ENCODE results near the gene DSTYK.

DNA sequence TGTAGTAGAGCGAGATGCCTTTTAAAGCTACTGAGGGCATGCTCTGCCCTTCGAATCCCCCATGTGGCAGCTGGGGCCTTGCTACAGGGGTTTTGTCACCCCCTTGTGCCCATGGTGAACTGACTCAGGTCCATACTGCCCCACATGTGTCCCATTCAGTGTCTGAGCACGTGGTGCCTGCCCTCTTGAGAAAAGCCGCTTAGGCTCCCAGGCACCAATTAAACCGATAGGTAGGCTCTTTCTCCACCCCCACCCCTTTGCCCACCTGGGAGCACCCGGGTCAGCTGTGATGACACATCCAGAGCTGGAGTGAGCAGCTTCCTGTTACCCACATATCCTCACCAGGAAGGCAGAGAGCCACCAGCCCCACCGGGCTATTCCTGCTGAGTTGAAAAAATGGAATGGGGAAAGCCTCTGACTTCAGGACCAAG, 46.8 kb upstream of the DSTYK start:
- TF ChIP-seq, protein P1, sequence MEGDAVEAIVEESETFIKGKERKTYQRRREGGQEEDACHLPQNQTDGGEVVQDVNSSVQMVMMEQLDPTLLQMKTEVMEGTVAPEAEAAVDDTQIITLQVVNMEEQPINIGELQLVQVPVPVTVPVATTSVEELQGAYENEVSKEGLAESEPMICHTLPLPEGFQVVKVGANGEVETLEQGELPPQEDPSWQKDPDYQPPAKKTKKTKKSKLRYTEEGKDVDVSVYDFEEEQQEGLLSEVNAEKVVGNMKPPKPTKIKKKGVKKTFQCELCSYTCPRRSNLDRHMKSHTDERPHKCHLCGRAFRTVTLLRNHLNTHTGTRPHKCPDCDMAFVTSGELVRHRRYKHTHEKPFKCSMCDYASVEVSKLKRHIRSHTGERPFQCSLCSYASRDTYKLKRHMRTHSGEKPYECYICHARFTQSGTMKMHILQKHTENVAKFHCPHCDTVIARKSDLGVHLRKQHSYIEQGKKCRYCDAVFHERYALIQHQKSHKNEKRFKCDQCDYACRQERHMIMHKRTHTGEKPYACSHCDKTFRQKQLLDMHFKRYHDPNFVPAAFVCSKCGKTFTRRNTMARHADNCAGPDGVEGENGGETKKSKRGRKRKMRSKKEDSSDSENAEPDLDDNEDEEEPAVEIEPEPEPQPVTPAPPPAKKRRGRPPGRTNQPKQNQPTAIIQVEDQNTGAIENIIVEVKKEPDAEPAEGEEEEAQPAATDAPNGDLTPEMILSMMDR (conservative IDR thresholded peaks at IDR 0.05; ENCODE audit: low read depth, low read length): no peak
- TF ChIP-seq EZH2 (IDR thresholded peaks at IDR 0.05; ENCODE audit: low read length, unreplicated experiment): no peak

All from PC-3 (cell line).